SK-MEL-5 (cell line): ENCODE data around the gene TKFC. TPM values are rescaled to one million over a fixed set of nuclear protein-coding genes. Genes with fewer than 3 reads are reported as not detected.

Experiments used
- DNase-seq: peaks from one replicate; pipeline ENCODE4 v3.0.0-alpha.2; 2016; ENCODE audit warnings: low read depth, low spot score
- in situ Hi-C: cut with HindIII; loops from 2 replicates; pipeline ENCODE4 v1.10.0; 2016; ENCODE audit warnings: low sequenced_read_pairs, high pct_unique_total_duplicates, low pct_unique_long_range_greater_than_20kb
- total RNA-seq: library from RNA; depleted of rRNA; stranded (reverse); fragments of >200 nt; shearing (Covaris generic); gene quantifications from 2 replicates; pipeline ENCODE4 v1.2.3, GENCODE V29; 2014

TKFC gene
- total RNA-seq, 1 experiment from 2014 or later = 43.2 TPM

DNA sequence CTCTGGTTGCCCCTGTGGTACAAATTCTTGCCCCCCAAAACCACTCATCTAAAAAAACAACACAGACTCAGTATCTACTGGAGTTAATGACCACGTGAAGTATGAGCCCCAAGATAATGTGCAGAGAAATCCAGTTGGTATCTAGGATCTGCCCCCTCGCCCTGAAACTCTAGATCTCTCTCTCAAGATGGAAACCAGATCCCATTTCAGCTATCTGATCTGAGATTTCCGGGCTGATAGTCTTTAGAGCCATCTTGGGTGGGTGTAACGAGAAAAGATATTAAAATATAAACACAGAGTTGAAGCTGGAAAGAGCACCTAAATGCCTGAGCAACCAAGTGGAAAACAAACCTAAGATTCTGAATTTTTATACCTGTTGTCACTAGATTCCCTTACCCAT, 23.9 kb upstream of the TKFC start:
- in situ Hi-C loops = no loop called here
- DNase-seq = no peak

DNA sequence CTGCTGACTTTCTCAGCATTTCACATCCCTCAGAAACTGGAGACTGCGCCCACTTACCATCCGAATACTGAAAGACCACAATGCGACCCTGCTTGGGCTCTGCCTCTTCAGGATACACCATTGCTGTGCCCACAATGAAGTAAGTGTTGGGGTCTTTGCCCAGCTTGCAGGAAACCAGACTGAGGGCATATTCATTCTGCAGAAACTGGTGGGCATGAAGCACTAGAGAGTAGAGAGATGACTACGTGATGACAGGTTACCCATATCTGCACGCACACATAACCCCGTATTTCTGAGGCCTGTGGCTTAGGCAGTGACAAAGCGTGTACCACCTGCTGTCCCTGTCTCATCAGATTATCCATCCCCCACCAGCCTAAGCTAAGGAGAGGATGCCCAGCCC, 23.3 kb upstream of the TKFC start:
- in situ Hi-C loops = no loop called here
- DNase-seq = no peak

DNA sequence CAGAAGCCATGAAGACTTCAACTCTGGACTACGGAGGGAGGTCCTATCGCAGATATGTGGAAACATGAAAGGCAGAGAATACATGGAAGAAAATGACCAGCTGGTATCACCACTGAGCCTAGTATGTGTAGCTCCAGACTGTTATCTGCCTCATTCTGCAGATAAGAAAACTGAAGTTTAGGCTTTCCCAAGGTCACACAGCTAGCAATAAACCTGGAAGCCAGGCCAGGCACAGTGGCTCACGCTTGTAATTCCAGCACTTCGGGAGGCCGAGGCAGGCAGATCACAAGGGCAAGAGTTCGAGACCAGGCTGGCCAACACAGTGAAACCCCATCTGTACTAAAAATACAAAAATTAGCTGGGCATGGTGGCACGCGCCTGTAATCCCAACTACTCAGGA, 22.3 kb upstream of the TKFC start:
- in situ Hi-C loops = no loop called here
- no peak for DNase-seq

DNA sequence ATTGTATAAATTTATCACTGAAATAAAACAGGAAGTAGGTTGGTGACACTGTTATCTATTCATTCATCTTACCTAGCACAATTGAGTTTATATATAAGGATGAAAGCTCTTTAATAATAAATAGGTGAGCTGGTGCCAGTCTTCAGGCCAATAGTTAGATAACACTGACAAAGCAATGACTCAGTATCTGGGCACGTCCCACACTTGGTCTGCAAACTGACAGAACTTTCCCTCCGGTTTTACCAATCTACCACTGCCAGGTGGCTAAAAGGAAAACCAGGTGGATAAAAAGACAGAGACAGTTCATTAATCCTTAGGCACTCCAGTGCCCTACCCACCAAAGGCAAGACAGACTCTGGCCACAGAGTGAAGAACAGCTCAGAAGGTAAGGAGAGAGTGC, 17.8 kb upstream of the TKFC start:
- in situ Hi-C loops = no loop called here
- no peak for DNase-seq

DNA sequence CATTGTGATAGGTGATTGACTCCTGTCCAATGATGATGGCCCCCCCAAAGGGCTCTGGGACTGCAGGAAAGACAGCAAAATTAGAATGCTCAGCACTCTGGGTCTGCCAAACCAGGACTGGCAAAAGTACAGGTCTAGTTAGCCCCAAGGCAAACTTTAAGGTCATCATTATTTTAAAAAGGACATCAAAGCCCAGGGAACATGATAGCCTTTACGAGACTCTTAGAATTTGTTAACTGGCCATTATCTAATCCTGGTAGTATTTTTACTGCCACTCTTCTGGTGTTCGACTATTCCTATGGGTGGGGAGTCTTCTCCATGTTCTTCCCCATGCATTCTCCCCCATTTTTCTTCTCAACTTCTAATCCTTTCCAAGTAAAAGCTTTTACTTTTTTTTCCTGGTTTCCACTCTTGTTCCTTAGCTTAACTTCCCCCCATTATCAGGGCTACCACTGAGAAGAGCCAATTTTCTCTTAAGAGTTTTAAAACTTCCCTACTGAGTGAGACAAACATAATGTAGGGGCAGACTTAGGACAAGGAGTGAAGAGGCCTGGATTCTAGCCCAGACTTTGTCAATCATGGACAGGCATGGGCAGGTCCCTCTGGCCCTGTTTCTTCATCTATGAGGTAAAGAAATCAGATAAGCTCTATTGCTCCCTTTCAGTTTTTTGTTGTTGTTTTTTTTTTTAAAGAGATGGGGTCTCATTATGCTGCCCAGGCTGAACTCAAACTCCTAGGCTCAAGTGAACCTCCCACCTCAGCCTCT, 7.2 kb upstream of the TKFC start:
- in situ Hi-C loops = no loop called here
- DNase-seq = no peak

DNA sequence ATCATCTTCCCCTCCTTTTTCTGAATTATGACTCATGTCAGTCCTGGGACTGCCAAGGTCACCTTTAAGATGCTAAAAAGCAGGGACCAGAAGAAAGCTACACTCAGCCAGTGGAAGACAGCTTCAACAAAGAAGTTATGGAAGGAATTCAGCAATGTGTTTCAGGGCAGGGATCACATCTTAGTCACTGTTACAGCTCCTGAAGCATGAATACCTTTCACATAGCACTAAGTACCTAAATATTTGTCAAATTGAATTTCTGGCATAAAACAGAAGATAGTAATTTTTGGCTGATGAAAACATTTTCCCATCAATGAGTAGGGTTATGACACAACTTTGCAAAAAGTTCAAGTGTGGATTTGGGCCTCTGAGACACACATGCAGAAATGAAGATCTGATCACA, 5.4 kb upstream of the TKFC start:
- no peak for DNase-seq
- in situ Hi-C loops = no loop called here

DNA sequence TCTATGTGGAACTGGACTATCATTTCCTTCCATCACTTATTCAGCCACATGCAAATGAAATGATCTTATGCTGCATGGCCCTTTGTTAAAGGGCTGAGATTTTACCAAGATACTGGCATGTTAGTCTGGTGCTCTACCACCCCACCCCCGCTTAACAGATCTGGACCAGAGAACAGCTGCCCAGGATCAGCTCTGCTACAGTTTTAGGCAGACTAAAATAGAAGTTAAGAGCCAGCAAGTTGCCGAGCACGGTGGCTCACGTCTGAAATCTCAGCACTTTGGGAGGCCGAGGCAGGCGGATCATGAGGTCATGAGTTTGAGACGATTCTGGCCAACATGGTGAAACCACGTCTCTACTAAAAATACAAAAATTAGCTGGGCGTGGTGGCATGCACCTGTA, 4.7 kb upstream of the TKFC start:
- in situ Hi-C loops = no loop called here
- DNase-seq = no peak

DNA sequence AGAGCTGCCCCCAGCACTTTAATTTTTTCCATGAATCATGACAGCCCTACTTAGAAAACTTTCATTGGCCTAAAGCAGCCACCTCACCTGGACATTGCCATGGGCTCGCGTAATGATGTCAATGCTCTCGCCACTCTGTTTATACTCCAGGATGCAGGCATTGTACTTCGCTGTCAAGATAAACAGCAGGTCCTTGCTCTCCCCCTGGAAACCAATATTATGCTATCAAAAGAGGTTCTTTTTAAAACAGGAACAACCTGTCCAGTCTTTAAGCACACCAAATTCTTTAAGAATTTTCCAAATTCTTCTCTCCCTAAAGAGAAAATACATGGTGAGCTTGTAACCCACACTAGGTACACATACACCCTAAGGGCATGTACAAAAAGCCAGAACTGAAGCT, 3.2 kb upstream of the TKFC start:
- in situ Hi-C loops = no loop called here

DNA sequence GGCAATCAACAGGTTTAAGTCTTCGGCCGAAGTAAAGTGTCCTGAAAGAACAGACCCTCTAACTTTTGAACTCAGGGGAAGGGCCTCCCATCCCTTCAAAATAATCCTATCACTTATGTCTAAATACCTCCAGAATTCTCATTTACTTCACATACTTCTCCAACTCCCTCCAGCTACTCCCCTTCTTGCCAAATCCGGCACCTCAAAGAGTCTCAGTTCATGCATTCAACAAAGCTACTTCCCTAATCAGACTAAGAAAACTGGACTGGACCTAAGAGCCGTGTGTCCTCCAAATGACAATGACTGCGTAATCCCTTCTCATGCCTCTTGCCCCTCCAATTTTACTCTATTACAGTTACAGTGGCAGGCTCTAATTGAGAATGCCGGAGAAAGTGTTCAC, 1.4 kb upstream of the TKFC start:
- DNase-seq = no peak
- in situ Hi-C loops = no loop called here

More for the DNA sequence above, 3.2 kb upstream of the TKFC start:
- DNase-seq = no peak

DNA sequence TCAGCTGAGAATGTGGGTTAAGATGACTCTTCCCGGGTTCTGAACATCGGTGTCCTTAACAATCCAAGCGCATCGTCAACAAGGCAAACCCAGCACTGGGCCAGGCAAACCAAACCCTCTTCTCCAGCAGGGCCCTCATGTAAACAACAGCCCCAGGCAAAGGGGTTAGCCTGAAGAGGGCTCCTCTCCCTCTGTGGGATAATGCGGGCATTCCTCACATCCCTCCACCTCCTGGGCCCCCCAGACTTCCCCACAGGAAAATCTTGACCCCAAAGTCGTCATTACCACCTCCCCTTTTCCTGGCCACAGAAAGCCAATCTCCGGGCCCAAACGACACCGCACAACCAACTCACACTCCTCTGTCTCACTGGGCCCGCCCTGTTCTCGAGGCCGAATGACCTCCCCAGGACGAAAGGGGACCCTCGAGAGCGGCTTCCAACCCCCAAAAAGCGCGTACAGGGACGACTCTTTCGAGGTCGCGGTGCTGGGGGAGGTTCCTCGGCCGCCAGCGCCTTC, 689 bp upstream of the TKFC start:
- peak; percentile 14 for DNase-seq
- in situ Hi-C loops = no loop called here

DNA sequence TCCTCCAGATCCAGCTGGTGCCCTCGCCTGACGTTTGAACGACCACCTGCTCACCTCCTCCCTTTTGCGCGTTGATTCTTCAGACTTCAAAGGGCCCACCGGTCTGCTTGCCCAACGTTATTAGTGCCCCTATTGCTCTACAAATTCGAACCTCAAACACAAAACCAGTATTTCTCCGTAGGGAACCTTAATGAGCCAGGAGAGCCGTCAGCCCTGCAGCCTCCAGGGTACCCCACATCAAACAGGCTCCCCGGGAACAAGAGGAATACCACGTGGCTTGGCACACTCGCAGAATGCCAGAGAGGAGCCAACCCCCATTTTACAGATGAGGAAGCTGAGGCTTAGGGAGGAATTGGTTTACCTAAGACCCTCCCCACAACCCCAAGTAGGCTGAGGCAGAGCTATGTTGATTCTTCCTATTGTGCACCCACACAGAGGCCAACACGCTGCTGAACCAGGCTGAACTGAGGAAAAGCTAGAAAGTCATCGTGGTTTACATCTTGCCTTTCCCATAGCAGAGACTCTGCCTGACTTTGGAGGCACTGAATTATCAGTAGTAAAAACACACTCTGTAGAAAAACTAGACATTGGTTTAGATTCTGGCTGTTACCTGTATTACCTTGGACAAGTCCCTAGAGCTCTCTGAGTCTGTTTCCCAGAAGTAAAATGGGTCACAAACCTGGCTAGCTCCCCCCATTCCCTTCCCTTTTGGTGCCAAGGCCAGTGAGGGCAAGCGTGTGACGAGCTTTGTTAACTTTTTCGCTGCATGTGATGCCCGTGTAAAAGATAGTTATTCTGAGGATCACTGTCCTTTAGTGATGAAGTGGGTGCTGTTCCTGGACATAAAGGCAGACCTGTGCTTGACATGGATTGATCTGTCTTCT, 764 bp downstream of the TKFC start:
- no peak for DNase-seq
- in situ Hi-C loops = no loop called here

DNA sequence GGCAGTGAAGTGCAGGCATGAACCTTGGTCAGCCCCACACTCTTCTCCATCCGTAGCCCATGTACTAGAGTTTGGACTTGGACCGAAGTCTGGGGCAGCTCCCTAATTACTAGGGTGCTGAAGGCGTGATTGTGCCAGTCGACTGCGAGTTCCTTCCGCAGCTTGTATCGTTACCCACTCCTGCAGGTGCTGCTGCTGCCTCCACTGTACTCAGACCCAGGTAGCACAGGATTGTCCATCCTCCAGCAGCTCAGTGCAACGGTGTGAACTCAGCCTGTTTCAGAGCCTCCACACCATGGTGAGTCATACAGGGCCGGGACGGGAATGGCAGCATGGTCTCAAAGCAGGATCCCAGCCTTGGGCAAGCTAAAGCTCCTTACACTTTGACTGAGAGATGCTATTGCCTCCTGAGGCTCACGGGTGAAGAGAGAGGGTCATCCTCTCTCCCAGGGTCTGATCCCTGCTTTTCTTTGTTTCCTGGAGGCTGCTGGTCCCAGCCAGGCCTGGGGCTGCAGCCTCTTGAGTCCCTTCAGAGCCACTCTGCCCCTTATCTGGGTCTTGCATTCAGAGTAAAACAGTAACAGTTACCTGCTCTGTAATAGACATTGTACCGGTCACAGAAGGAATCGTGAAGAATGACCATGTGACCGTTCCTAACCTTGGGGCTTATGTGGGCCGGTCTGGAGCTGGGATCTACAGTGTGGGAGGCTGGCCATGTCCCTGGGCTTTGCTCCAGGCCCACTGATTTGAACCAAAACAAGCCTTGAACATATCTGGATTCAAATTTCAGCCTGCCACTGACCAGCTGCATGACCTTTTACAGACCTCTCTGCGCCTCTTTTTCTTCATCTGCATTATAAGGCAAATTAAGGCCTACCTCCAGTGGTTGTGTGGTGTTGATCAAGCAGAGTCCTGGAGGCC, 1.7 kb downstream of the TKFC start:
- in situ Hi-C loops = no loop called here
- DNase-seq = no peak

DNA sequence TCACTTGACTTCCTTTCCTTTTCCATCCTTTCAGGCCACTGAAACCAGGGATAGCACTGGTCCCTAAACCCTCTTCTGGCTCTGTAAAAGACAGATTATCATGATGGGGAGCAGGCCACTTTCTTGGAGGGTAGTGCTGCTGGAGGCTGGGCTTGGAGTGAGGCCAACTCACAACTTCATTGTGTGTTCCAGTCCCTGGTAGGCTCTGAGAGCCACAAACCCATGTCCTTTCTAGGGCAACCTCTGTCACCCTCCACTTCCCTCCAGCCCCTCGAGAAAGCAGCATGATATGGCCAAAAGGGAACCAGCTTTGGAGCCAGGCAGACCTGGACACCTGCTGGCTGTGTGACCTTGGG, 2.3 kb downstream of the TKFC start:
- no peak for DNase-seq
- in situ Hi-C loops = no loop called here

DNA sequence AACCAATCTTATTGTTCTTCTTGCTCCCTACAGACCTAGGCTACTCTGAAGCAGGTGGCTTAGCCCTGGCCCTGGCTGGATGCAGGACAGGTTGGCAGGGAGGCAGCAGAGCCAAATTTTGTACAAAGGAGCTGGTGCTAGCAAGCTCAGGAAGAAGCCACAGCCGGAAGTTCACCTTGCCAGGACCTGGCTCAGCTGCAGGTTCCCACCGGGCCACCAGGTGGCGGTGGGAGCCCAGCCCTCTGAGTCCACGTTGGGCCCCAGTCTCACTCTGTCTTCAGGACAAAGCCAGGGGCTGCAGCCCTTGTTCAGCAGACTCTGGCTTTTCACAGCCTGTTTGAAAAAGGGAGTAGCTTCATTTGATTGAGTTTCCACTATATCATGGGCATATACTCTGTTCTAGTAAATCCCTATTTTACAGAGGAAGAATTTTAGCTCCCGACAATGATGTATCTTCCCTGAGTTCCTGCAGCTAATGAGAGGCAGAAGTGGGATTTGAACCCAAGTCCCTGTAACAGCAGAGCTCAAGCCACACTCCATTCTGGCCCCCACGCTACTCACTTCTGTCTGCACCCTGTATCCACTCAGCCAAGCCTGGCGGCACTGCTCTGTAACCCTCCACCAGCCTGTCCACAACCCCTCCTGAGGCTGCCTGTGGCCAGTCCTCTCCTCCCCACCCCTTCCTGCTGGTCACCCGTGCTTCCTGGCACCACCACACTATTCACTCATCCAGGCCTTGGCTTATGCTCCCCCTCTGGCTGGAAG, 3.3 kb downstream of the TKFC start:
- in situ Hi-C loops = no loop called here
- peak; percentile 74 for DNase-seq

DNA sequence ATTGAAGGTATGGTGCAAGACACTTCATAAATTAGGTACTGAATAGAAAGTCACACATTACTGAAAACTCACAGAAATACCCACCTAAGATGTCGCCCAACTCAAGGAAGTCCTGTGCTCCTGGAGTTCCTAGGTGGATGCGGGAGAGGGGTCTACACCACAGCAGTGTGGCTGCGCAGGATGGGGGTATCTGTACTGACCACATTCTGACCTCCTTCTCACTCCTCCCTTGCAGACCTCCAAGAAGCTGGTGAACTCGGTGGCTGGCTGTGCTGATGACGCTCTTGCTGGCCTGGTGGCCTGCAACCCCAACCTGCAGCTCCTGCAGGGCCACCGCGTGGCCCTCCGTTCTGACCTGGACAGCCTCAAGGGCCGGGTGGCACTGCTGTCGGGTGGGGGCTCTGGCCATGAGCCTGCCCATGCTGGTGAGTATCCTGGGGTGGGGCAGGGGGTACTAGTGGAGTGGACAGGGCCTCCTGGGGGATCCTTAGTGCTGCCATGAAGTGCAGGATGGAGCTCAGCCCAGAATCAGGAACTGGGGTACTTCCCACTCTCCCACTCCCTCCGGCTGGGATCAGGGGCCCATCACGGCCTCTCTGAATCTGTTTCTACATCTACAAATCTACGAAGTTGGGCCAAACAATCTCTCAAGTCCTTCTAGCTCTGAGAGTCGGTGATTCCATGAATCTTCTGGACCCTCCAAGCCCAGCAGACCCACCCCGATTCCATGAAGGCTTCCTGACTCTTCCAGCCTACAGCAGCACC, 4.9 kb downstream of the TKFC start:
- in situ Hi-C loops = no loop called here

DNA sequence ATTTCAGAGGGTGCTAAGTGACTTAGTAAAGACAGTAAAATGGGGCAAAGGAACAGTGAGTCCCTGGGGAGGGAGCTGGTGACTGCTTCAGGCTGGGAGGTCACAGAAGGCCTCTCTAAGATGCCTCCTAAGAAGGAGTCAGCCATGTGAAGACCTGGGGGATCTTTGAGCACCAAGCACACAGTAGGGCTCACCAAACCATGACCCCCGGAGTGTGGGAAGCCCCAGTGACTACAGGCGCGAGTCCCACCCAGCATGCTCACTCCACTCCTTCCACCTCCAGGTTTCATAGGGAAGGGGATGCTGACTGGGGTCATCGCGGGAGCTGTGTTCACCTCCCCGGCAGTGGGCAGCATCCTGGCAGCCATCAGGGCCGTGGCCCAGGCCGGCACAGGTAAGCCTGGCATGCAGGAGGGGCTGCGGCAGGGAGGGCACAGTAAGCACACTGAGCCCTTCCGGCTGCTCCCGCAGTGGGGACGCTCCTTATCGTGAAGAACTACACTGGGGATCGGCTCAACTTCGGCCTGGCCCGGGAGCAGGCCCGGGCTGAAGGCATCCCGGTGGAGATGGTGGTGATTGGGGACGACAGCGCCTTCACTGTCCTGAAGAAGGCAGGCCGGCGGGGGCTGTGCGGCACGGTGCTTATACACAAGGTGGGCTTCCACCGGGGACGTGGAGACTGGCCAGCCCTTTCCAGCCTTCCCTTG, 5.9 kb downstream of the TKFC start:
- in situ Hi-C loops = no loop called here
- DNase-seq = no peak

More for the DNA sequence above, 4.9 kb downstream of the TKFC start:
- no peak for DNase-seq
